Adipocyte (in vitro differentiated cells): ENCODE results near the gene PHLDB2.

Experiments
- DNase-seq: peaks from one replicate; pipeline ENCODE4 v3.0.0-alpha.2; 2015; ENCODE audit warnings: low read depth
- H3K27me3 ChIP-seq: replicated peaks from 2 replicates; pipeline ENCODE4 v1.7.0; 2013; ENCODE audit warnings: mild to moderate bottlenecking, low read length, moderate library complexity; ENCODE audit not compliant: control insufficient read depth, insufficient read depth
- H3K36me3 ChIP-seq: 2 replicates; pipeline ENCODE4 v1.7.0; 2013; ENCODE audit warnings: low read length, mild to moderate bottlenecking, moderate library complexity; ENCODE audit not compliant: control insufficient read depth, insufficient read depth, severe bottlenecking
- H3K4me1 ChIP-seq: 2 replicates; pipeline ENCODE4 v1.7.0; 2013; ENCODE audit warnings: mild to moderate bottlenecking, low read length, moderate library complexity; ENCODE audit not compliant: control insufficient read depth, insufficient read depth
- H3K4me3 ChIP-seq: 2 replicates; pipeline ENCODE4 v1.7.0; 2013; ENCODE audit warnings: mild to moderate bottlenecking, low read length, moderate library complexity
- H3K9ac ChIP-seq: 2 replicates; pipeline ENCODE4 v1.7.0; 2013; ENCODE audit warnings: mild to moderate bottlenecking, low read length, moderate library complexity
- H3K9me3 ChIP-seq: 2 replicates; pipeline ENCODE4 v1.7.0; 2013; ENCODE audit warnings: mild to moderate bottlenecking, low read length, moderate library complexity; ENCODE audit not compliant: control insufficient read depth

The PHLDB2 gene

GRCh38 chr3:112012205-112012992 is 153.3 kb downstream of the PHLDB2 start:
- DNase-seq = no peak
- Histone ChIP-seq H3K36me3 (no peaks in the 10 kb centered on the region), H3K4me1 (peaks cover 29% of the 10 kb centered on the region), H3K4me3 (no peak overlapping the region), H3K9ac (no peak overlapping the region), H3K27me3 (no peaks in the 10 kb centered on the region), H3K9me3 (no peaks in the 10 kb centered on the region)

DNA sequence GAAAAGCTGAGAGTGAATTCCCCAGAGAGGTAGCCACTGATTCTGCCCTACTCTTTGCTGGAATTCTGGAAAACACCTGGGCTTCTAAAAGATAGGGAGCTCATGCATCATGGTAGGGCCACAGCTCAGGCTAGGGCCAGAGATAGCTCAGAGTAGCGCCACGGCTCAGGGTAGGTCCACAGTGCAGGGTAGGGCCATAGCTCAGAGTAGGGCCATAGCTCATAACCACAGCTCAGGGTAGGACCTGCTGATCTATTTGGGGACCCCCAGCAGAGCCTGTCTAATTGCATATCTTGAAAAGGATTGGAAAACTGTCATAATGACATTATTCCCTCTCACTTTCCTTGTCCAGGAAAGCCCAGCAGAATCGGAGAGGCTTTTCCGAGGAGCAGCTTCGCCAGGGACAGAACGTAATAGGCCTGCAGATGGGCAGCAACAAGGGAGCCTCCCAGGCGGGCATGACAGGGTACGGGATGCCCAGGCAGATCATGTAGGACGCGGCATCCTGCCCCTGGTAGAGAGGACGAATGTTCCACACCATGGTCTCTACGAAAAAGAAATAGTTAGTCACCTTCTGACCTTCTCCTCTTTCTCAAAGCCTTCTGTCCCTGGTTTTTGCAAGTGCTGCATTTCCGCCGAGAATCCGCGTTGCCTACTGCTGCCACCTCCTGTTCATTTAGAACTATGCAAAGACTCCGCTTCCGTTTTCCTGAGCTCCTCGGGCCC is 154.2 kb downstream of the PHLDB2 start:
- no peak overlapping the region for H3K9ac ChIP-seq
- peak; percentile 89 for DNase-seq
- peaks cover 23% of the 10 kb centered on the region for H3K4me1 ChIP-seq
- no peaks in the 10 kb centered on the region for H3K27me3 ChIP-seq
- H3K36me3 ChIP-seq = no peaks in the 10 kb centered on the region
- H3K4me3 ChIP-seq = no peak overlapping the region
- no peaks in the 10 kb centered on the region for H3K9me3 ChIP-seq

- no peaks in the 10 kb centered on the region for H3K9me3 ChIP-seq
- no peaks in the 10 kb centered on the region for H3K36me3 ChIP-seq
- H3K27me3 ChIP-seq = no peaks in the 10 kb centered on the region
- no peak for DNase-seq
- H3K4me1 ChIP-seq = peaks cover 23% of the 10 kb centered on the region
- H3K4me3 ChIP-seq = no peak overlapping the region
- no peak overlapping the region for H3K9ac ChIP-seq
These were observed 154.7 kb downstream of the PHLDB2 start for GRCh38 chr3:112013784-112014143.

DNA sequence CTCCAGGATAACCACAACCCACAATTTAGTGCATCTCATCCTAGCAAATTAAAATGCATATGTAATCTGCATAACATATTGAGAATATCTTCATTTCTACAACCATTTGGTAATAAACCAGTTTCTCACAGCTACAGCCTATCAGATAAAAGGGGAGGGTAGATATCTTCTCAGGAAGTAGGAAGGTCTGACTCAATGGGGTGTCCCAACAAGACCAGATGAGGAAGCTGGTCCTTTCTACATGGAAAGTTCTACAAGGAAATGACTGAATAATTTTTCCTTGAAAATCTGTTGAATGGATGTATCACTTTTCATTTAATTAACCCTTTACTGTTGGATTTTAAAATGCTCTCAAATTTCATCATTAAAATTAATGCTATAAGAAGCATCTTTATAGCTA is 158.0 kb downstream of the PHLDB2 start:
- H3K9me3 ChIP-seq = peaks cover 3% of the 10 kb centered on the region
- no peak overlapping the region for H3K9ac ChIP-seq
- no peaks in the 10 kb centered on the region for H3K27me3 ChIP-seq
- no peaks in the 10 kb centered on the region for H3K36me3 ChIP-seq
- H3K4me1 ChIP-seq = peaks cover 48% of the 10 kb centered on the region
- no peak overlapping the region for H3K4me3 ChIP-seq
- DNase-seq = no peak

GRCh38 chr3:112018712-112019111 is 159.6 kb downstream of the PHLDB2 start:
- peaks cover 49% of the 10 kb centered on the region for H3K4me1 ChIP-seq
- no peaks in the 10 kb centered on the region for H3K27me3 ChIP-seq
- H3K36me3 ChIP-seq = no peaks in the 10 kb centered on the region
- peak overlapping the region; percentile 66 for H3K9ac ChIP-seq
- H3K9me3 ChIP-seq = peaks cover 3% of the 10 kb centered on the region
- peak; percentile 24 for DNase-seq
- no peak overlapping the region for H3K4me3 ChIP-seq

GRCh38 chr3:112019716-112020115 is 160.7 kb downstream of the PHLDB2 start:
- no peaks in the 10 kb centered on the region for H3K27me3 ChIP-seq
- H3K4me3 ChIP-seq = no peak overlapping the region
- no peak for DNase-seq
- no peak overlapping the region for H3K9ac ChIP-seq
- H3K4me1 ChIP-seq = peaks cover 49% of the 10 kb centered on the region
- H3K36me3 ChIP-seq = no peaks in the 10 kb centered on the region
- peaks cover 3% of the 10 kb centered on the region for H3K9me3 ChIP-seq

DNA sequence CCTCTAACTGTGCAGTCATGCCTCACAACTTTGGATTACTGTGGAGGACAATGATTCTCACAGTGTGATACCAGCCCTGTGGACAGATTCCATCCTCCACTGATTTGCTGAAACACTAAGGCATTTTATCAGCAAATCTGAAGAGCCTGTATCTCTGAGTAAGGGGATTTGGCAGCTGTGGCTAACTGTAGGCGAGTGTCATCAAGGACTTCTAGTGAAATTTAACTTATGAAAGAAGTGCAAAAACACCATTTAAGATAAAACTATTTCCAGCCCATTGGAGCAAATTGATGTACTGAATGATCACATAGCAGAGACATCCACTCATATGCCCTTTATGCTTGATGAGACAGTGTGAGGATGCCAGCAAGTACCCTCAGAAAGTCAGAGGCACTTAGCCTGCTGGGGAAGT is 161.6 kb downstream of the PHLDB2 start:
- Histone ChIP-seq H3K9me3 (peaks cover 3% of the 10 kb centered on the region), H3K36me3 (no peaks in the 10 kb centered on the region), H3K27me3 (no peaks in the 10 kb centered on the region), H3K9ac (peak overlapping the region; percentile 61), H3K4me1 (peaks cover 49% of the 10 kb centered on the region), H3K4me3 (no peak overlapping the region)
- no peak for DNase-seq
